Neural cell (in vitro differentiated cells): ENCODE data around the gene JAG2.

Source experiments
- EZH2 ChIP-seq: fragments of 200-600, 300-800 bp; shearing (Covaris generic), sonication (generic); IDR thresholded peaks from 2 replicates; pipeline ENCODE4 v1.6.1; 2014; ENCODE audit warnings: antibody characterized with exemption, low read length, borderline replicate concordance, mild to moderate bottlenecking; ENCODE audit not compliant: insufficient read depth, poor library complexity, severe bottlenecking
- TF ChIP-seq, protein P1 (sequence below): IDR thresholded peaks from 2 replicates; pipeline ENCODE4 v1.6.1; 2012; ENCODE audit warnings: borderline replicate concordance

GRCh38 chr14:105206873-105207272, 38.3 kb upstream of the JAG2 start:
- TF ChIP-seq, protein P1, sequence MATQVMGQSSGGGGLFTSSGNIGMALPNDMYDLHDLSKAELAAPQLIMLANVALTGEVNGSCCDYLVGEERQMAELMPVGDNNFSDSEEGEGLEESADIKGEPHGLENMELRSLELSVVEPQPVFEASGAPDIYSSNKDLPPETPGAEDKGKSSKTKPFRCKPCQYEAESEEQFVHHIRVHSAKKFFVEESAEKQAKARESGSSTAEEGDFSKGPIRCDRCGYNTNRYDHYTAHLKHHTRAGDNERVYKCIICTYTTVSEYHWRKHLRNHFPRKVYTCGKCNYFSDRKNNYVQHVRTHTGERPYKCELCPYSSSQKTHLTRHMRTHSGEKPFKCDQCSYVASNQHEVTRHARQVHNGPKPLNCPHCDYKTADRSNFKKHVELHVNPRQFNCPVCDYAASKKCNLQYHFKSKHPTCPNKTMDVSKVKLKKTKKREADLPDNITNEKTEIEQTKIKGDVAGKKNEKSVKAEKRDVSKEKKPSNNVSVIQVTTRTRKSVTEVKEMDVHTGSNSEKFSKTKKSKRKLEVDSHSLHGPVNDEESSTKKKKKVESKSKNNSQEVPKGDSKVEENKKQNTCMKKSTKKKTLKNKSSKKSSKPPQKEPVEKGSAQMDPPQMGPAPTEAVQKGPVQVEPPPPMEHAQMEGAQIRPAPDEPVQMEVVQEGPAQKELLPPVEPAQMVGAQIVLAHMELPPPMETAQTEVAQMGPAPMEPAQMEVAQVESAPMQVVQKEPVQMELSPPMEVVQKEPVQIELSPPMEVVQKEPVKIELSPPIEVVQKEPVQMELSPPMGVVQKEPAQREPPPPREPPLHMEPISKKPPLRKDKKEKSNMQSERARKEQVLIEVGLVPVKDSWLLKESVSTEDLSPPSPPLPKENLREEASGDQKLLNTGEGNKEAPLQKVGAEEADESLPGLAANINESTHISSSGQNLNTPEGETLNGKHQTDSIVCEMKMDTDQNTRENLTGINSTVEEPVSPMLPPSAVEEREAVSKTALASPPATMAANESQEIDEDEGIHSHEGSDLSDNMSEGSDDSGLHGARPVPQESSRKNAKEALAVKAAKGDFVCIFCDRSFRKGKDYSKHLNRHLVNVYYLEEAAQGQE: no peak
- TF ChIP-seq EZH2: no peak
